Ovary (tissue), 9 donors: ENCODE measurements around the gene DELE1. TPM values are rescaled to one million over a fixed set of nuclear protein-coding genes. Genes with fewer than 3 reads are reported as not detected.

Experiments used
- DNase-seq, 5 donors: peaks; one replicate each; pipeline ENCODE4 v3.0.0-alpha.2; 2019 to 2020
- H3K27ac ChIP-seq, 2 donors: fragments of 200-600 bp; one replicate each; pipeline versions ENCODE4 v1.5.1 to v1.8.0; 2019 to 2022
- H3K27me3 ChIP-seq: fragments of 200-600 bp; one replicate; pipeline ENCODE4 v1.8.0; 2022
- H3K36me3 ChIP-seq: fragments of 200-600 bp; sonication (generic); one replicate; pipeline ENCODE4 v1.5.1; 2019
- H3K4me1 ChIP-seq: one replicate; pipeline ENCODE4 v1.8.1; 2013; ENCODE audit warnings: mild to moderate bottlenecking, moderate library complexity; ENCODE audit not compliant: insufficient read depth
- H3K4me3 ChIP-seq: fragments of 200-600 bp; sonication (generic); one replicate; pipeline ENCODE4 v1.5.1; 2017
- H3K9me3 ChIP-seq, 2 donors: fragments of 200-600 bp in 1 of 2; sonication (generic) in 1 of 2; one replicate each; pipeline versions ENCODE4 v1.5.1 to v1.8.1; 2013 to 2019; ENCODE audit warnings: mild to moderate bottlenecking in 1 of 2, moderate library complexity in 1 of 2
- EP300 ChIP-seq: sonication (generic); formaldehyde crosslinking; IDR thresholded peaks from one replicate; pipeline ENCODE4 v1.6.1; 2017; ENCODE audit warnings: antibody characterized with exemption
- POLR2A ChIP-seq: fragments of 450-650 bp; IDR thresholded peaks from one replicate; pipeline ENCODE4 v1.6.1; 2017; ENCODE audit warnings: antibody characterized with exemption, mild to moderate bottlenecking, moderate library complexity
- WGBS, 3 donors: extraction: QIAGEN DNeasy Blood & Tissue Kit in 1 of 3; methylation state at CpG; one replicate each; pipeline versions ENCODE4 v1.1.5 to v1.1.7; 2013 to 2017; 5-methylcytosine and 5-hydroxymethylcytosine counted together
- intact Hi-C, 4 donors: fragments of 100-400 bp; cut with DNase I; formaldehyde crosslinking; loops; one replicate each; pipeline versions ENCODE4 v1.11.0 to v1.15.1; 2022 to 2023
- polyA plus RNA-seq, 2 donors: library from polyadenylated mRNA; stranded (reverse); fragments of 200-250 nt in 1 of 2; fragments of 350-450 nt in 1 of 2; fragmentation: Illumina TruSeq in 1 of 2; extraction: RNeasy Lipid Tissue Mini Kit (QIAGEN cat#74804) in 1 of 2; gene quantifications; one replicate each; pipeline ENCODE4 v1.2.3, GENCODE V29; 2013 to 2014
- total RNA-seq, 7 donors: library from RNA; depleted of rRNA in 2 of 7; stranded (reverse); fragments of >200 nt in 2 of 7; fragmentation: NEBNext Ultra II Directional in 3 of 7; extraction: Animal tissue kit (Norgen Biotek cat#: 25700) in 3 of 7; gene quantifications; one replicate each; pipeline versions ENCODE4 v1.1.0 to v1.2.4, GENCODE V29; 2016 to 2023
- TF ChIP-seq, protein P1 (sequence below), 3 donors: fragments of 450-650 bp in 2 of 3; fragments of 200-600 bp in 1 of 3; IDR thresholded peaks; one replicate each; pipeline versions ENCODE4 v1.5.1 to v1.8.0; 2016 to 2022; ENCODE audit warnings: antibody characterized with exemption in 3 of 3, mild to moderate bottlenecking in 1 of 3
- donor health status: DM: no; HTN: no; CAD: no; lungs with moderate emphysema.
- donor health status: DM: no; HTN: no; CAD: no.
- donor health status: Bipolar disorder and iron deficiency.
- donor health status: DM: yes; HTN: yes; CAD: no.
- donor health status: DM: no; HTN: no; CAD: no.
- donor health status: DM: yes; HTN: yes; CAD: no.

DELE1 gene
- total and polyA plus RNA-seq, 9 donors: 39.0 to 69.8 (median 48.4) TPM

DNA sequence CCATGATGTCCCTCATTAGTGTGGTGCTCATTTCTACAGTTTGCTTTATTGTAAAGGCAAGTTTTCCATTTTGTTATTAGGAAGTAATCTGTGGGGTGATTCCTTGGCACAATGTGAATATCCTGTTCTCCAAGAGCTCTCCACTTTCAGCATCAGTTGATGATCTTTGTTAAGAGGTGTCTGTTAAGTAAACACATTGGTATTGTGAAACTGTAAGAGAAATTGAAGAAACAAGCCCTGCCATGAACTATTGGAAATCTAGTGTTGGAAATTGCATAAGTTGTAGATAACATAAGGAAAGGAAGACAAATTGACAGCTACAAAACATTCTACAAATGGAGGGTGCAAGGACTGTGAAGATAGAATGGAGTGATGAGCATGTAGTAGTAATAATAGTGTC lies 62.4 kb downstream of the DELE1 start:
- intact Hi-C loops: no loop called here
- Histone ChIP-seq H3K27ac (no peak overlapping the region), H3K4me3 (no peak overlapping the region), H3K9me3 (no peaks in the 10 kb centered on the region), H3K27me3 (no peaks in the 10 kb centered on the region), H3K36me3 (no peaks in the 10 kb centered on the region), H3K4me1 (no peaks in the 10 kb centered on the region)
- no peak for DNase-seq
- TF ChIP-seq POLR2A (no peak), EP300 (no peak)
- TF ChIP-seq, protein P1, sequence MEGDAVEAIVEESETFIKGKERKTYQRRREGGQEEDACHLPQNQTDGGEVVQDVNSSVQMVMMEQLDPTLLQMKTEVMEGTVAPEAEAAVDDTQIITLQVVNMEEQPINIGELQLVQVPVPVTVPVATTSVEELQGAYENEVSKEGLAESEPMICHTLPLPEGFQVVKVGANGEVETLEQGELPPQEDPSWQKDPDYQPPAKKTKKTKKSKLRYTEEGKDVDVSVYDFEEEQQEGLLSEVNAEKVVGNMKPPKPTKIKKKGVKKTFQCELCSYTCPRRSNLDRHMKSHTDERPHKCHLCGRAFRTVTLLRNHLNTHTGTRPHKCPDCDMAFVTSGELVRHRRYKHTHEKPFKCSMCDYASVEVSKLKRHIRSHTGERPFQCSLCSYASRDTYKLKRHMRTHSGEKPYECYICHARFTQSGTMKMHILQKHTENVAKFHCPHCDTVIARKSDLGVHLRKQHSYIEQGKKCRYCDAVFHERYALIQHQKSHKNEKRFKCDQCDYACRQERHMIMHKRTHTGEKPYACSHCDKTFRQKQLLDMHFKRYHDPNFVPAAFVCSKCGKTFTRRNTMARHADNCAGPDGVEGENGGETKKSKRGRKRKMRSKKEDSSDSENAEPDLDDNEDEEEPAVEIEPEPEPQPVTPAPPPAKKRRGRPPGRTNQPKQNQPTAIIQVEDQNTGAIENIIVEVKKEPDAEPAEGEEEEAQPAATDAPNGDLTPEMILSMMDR (IDR thresholded peaks at IDR 0.05): no peak

DNA sequence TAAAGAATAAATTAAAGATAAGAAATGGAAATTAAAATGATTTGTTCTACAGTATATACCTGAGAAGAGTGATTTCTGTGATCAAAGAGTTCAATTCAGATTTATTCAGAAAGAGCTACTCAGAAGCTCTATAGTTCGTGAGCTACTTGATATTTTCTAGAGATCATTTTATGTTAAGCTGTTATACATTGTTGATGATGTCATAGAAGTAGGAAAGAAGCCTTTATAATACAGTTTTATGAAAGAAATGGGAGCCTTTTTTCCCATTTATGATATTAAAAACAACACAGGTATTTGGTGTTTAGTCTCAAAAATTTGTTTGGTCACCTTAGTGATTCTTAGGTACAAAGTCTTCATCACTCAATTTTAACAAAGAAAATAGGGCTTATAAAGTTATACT lies 66.0 kb downstream of the DELE1 start:
- DNase-seq: no peak
- Histone ChIP-seq H3K9me3 (no peaks in the 10 kb centered on the region), H3K27ac (no peak overlapping the region), H3K4me3 (no peak overlapping the region), H3K27me3 (no peaks in the 10 kb centered on the region), H3K4me1 (no peaks in the 10 kb centered on the region), H3K36me3 (no peaks in the 10 kb centered on the region)
- WGBS, 3 donors: 0 to 51% (median 3%) methylated on average over 1 of the region's 1 CpG
- intact Hi-C loops: no loop called here
- TF ChIP-seq, protein P1 (IDR thresholded peaks at IDR 0.05): no peak
- TF ChIP-seq POLR2A (no peak), EP300 (no peak)

Other genes with a start within 250 kb of the DELE1 start
- 10 to 100 TPM in 1 of 7 donors, 1 to 10 TPM in 6; 3.5 to 11.2 (median 9.3) TPM for gene ARAP3, start 241.6 kb upstream of the DELE1 start, total RNA-seq
- 1 to 10 TPM; 6.1 to 6.8 TPM for gene ARAP3, start 241.6 kb upstream of the DELE1 start, polyA plus RNA-seq
- 10 to 100 TPM in 2 of 7 donors, 1 to 10 TPM in 5; 3.2 to 13.8 (median 8.8) TPM for gene PCDH1, start 45.5 kb upstream of the DELE1 start, total RNA-seq
- 1 to 10 TPM; 4.1 to 7.0 TPM for gene PCDH1, start 45.5 kb upstream of the DELE1 start, polyA plus RNA-seq
- gene PCDH12, start 34.3 kb downstream of the DELE1 start, total RNA-seq: 1 to 10 TPM in 5 of 7 donors, under 1 TPM in 2; 0.61 to 3.6 (median 2.1) TPM
- 10 to 100 TPM in 1 of 2 donors, 1 to 10 TPM in 1; 1.6 to 11.1 TPM for gene PCDH12, start 34.3 kb downstream of the DELE1 start, polyA plus RNA-seq
- 10 to 100 TPM; 26.0 to 55.4 (median 42.6) TPM for gene RNF14, start 45.2 kb downstream of the DELE1 start, total RNA-seq
- gene RNF14, start 45.2 kb downstream of the DELE1 start, polyA plus RNA-seq: 10 to 100 TPM; 28.7 to 74.9 TPM
- 10 to 100 TPM; 20.3 to 40.9 (median 35.1) TPM for gene GNPDA1, start 89.2 kb downstream of the DELE1 start, total RNA-seq
- gene GNPDA1, start 89.2 kb downstream of the DELE1 start, polyA plus RNA-seq: 100 to 1,000 TPM in 1 of 2 donors, 10 to 100 TPM in 1; 23.2 to 108 TPM
- gene NDFIP1, start 184.9 kb downstream of the DELE1 start, total RNA-seq: 10 to 100 TPM; 61.0 to 96.0 (median 70.0) TPM
- gene NDFIP1, start 184.9 kb downstream of the DELE1 start, polyA plus RNA-seq: 100 to 1,000 TPM in 1 of 2 donors, 10 to 100 TPM in 1; 54.8 to 192 TPM